ENCODE measurements around the gene VARS2. TPM values are rescaled to one million over a fixed set of nuclear protein-coding genes. Genes with fewer than 3 reads are reported as not detected.
"Not testable (repeated sequence)": the region's sequence is repeated elsewhere in the genome, so short reads cannot be mapped to it uniquely, and the experiment has no call there.

VARS2 gene
- total and polyA plus RNA-seq, 2 experiments from 2014 or later, result 27.5 to 61.3 TPM

- DNase-seq (ENCODE audit: low read depth in 1 of 2, low spot score in 1 of 2), result no peak
Measured at GRCh38 chr6:30922447-30922852, 8.4 kb downstream of the VARS2 start.

GRCh38 chr6:30924040-30924627 lies 10.1 kb downstream of the VARS2 start:
- H3K36me3 ChIP-seq; H3K27ac ChIP-seq; H3K4me1 ChIP-seq (ENCODE audit: low read depth); DNase-seq (ENCODE audit: low read depth in 1 of 2, low spot score in 1 of 2); H3K4me3 ChIP-seq; H3K27me3 ChIP-seq; H3K9me3 ChIP-seq (ENCODE audit: low read depth): not testable (repeated sequence)

More at GRCh38 chr6:30922447-30922852, 8.4 kb downstream of the VARS2 start:
- peaks cover 5% of the 10 kb centered on the region for H3K4me1 ChIP-seq (ENCODE audit: low read depth)
- no peaks in the 10 kb centered on the region for H3K9me3 ChIP-seq (ENCODE audit: low read depth)
- no peak overlapping the region for H3K4me3 ChIP-seq
- H3K27ac ChIP-seq, result no peak overlapping the region
- H3K36me3 ChIP-seq, result peaks cover 10% of the 10 kb centered on the region
- no peaks in the 10 kb centered on the region for H3K27me3 ChIP-seq
- no peak for TF ChIP-seq CTCF (IDR thresholded peaks at IDR 0.05; ENCODE audit: low read depth, low read length)

- no peak for TF ChIP-seq CTCF (IDR thresholded peaks at IDR 0.05; ENCODE audit: low read depth, low read length)
- H3K36me3 ChIP-seq, result peaks cover 4% of the 10 kb centered on the region
- no peak for DNase-seq (ENCODE audit: low read depth in 1 of 2, low spot score in 1 of 2)
- H3K27me3 ChIP-seq, result no peaks in the 10 kb centered on the region
- H3K4me1 ChIP-seq (ENCODE audit: low read depth), result peaks cover 5% of the 10 kb centered on the region
- H3K27ac ChIP-seq, result no peak overlapping the region
- no peak overlapping the region for H3K4me3 ChIP-seq
- no peaks in the 10 kb centered on the region for H3K9me3 ChIP-seq (ENCODE audit: low read depth)
Measured at GRCh38 chr6:30926644-30927043, 12.6 kb downstream of the VARS2 start.

- H3K27ac ChIP-seq, result not testable (repeated sequence)
Measured at GRCh38 chr6:30927080-30927479, 13.0 kb downstream of the VARS2 start.

GRCh38 chr6:30928677-30929076 lies 14.6 kb downstream of the VARS2 start:
- TF ChIP-seq CTCF (IDR thresholded peaks at IDR 0.05; ENCODE audit: low read depth, low read length), result no peak

More at GRCh38 chr6:30927080-30927479, 13.0 kb downstream of the VARS2 start:
- H3K27me3 ChIP-seq; DNase-seq (ENCODE audit: low read depth in 1 of 2, low spot score in 1 of 2); H3K4me3 ChIP-seq; H3K36me3 ChIP-seq; H3K4me1 ChIP-seq (ENCODE audit: low read depth); H3K9me3 ChIP-seq (ENCODE audit: low read depth): not testable (repeated sequence)

GRCh38 chr6:30930506-30930905 lies 16.5 kb downstream of the VARS2 start:
- H3K27ac ChIP-seq, result no peak overlapping the region

More at GRCh38 chr6:30928677-30929076, 14.6 kb downstream of the VARS2 start:
- no peaks in the 10 kb centered on the region for H3K9me3 ChIP-seq (ENCODE audit: low read depth)
- H3K27me3 ChIP-seq, result no peaks in the 10 kb centered on the region
- no peak for DNase-seq (ENCODE audit: low read depth in 1 of 2, low spot score in 1 of 2)
- H3K27ac ChIP-seq, result no peak overlapping the region
- peaks cover 4% of the 10 kb centered on the region for H3K36me3 ChIP-seq
- H3K4me3 ChIP-seq, result no peak overlapping the region
- H3K4me1 ChIP-seq (ENCODE audit: low read depth), result peaks cover 2% of the 10 kb centered on the region

More at GRCh38 chr6:30930506-30930905, 16.5 kb downstream of the VARS2 start:
- no peak for DNase-seq (ENCODE audit: low read depth in 1 of 2, low spot score in 1 of 2)
- H3K27me3 ChIP-seq, result no peaks in the 10 kb centered on the region
- no peak for TF ChIP-seq CTCF (IDR thresholded peaks at IDR 0.05; ENCODE audit: low read depth, low read length)
- H3K9me3 ChIP-seq (ENCODE audit: low read depth), result no peaks in the 10 kb centered on the region
- H3K4me3 ChIP-seq, result no peak overlapping the region
- H3K4me1 ChIP-seq (ENCODE audit: low read depth), result no peaks in the 10 kb centered on the region
- peaks cover under 1% of the 10 kb centered on the region for H3K36me3 ChIP-seq

Data from cardiac muscle cell (in vitro differentiated cells and primary cell).